H9 (cell line): ENCODE data around the gene KIF1A. TPM values are rescaled to one million over a fixed set of nuclear protein-coding genes. Genes with fewer than 3 reads are reported as not detected.

Source experiments
- DNase-seq: peaks from one replicate; pipeline ENCODE4 v3.0.0-alpha.2; 2017
- H2AFZ ChIP-seq: one replicate; pipeline ENCODE4 v1.6.1; 2013; ENCODE audit warnings: mild to moderate bottlenecking, low read length, control low read depth, moderate library complexity
- H2AK5ac ChIP-seq: 2 replicates; pipeline ENCODE4 v1.6.1; 2013; ENCODE audit warnings: low read length, control low read depth, mixed read lengths; ENCODE audit not compliant: insufficient read length
- H2BK120ac ChIP-seq: one replicate; pipeline ENCODE4 v1.6.1; 2013; ENCODE audit warnings: low read depth, mild to moderate bottlenecking, low read length, control low read depth, inconsistent platforms; ENCODE audit not compliant: poor library complexity, severe bottlenecking
- H2BK12ac ChIP-seq: 2 replicates; pipeline ENCODE4 v1.6.1; 2013; ENCODE audit warnings: low read length, control low read depth, mixed read lengths, low read depth; ENCODE audit not compliant: insufficient read length
- H2BK15ac ChIP-seq: 2 replicates; pipeline ENCODE4 v1.6.1; 2013; ENCODE audit warnings: low read depth, low read length, control low read depth
- H2BK20ac ChIP-seq: one replicate; pipeline ENCODE4 v1.6.1; 2013; ENCODE audit warnings: low read depth, mild to moderate bottlenecking, low read length, control low read depth, inconsistent platforms; ENCODE audit not compliant: poor library complexity, severe bottlenecking
- H2BK5ac ChIP-seq: 2 replicates; pipeline ENCODE4 v1.6.1; 2013; ENCODE audit warnings: low read length, control low read depth, mixed read lengths; ENCODE audit not compliant: insufficient read length
- H3K14ac ChIP-seq: 2 replicates; pipeline ENCODE4 v1.6.1; 2013; ENCODE audit warnings: low read length, control low read depth; ENCODE audit not compliant: insufficient read depth
- H3K18ac ChIP-seq: 2 replicates; pipeline ENCODE4 v1.6.1; 2013; ENCODE audit warnings: low read depth, mild to moderate bottlenecking, mixed read lengths, low read length, control low read depth; ENCODE audit not compliant: insufficient read length
- H3K23ac ChIP-seq: 2 replicates; pipeline ENCODE4 v1.6.1; 2013; ENCODE audit warnings: low read length, control low read depth, mixed read lengths, low read depth; ENCODE audit not compliant: insufficient read length
- H3K23me2 ChIP-seq: 2 replicates; pipeline ENCODE4 v1.6.1; 2013; ENCODE audit warnings: low read depth, mild to moderate bottlenecking, mixed read lengths, low read length, control low read depth; ENCODE audit not compliant: insufficient read length, poor library complexity, severe bottlenecking
- H3K27ac ChIP-seq: 2 replicates; pipeline ENCODE4 v1.5.1; 2013; ENCODE audit warnings: low read length, control low read depth, mixed read lengths, low read depth; ENCODE audit not compliant: insufficient read length
- H3K27me3 ChIP-seq: 2 replicates; pipeline ENCODE4 v1.6.1; 2013; ENCODE audit warnings: low read length, control low read depth, inconsistent platforms; ENCODE audit not compliant: insufficient read depth
- H3K4ac ChIP-seq: 2 replicates; pipeline ENCODE4 v1.6.1; 2013; ENCODE audit warnings: low read depth, mild to moderate bottlenecking, control low read depth, inconsistent platforms, low read length, moderate library complexity
- H3K4me1 ChIP-seq: 2 replicates; pipeline ENCODE4 v1.6.1; 2013; ENCODE audit warnings: low read length, control low read depth, inconsistent platforms; ENCODE audit not compliant: insufficient read depth
- H3K4me2 ChIP-seq: 2 replicates; pipeline ENCODE4 v1.6.1; 2013; ENCODE audit warnings: low read length, control low read depth, mixed read lengths; ENCODE audit not compliant: insufficient read length, insufficient read depth
- H3K56ac ChIP-seq: 2 replicates; pipeline ENCODE4 v1.6.1; 2013; ENCODE audit warnings: low read depth, mild to moderate bottlenecking, mixed read lengths, low read length, control low read depth; ENCODE audit not compliant: insufficient read length
- H3K79me1 ChIP-seq: 2 replicates; pipeline ENCODE4 v1.6.1; 2013; ENCODE audit warnings: low read depth, mild to moderate bottlenecking, moderate library complexity, low read length, control low read depth, inconsistent platforms; ENCODE audit not compliant: insufficient read depth, poor library complexity, severe bottlenecking
- H3K79me2 ChIP-seq: 2 replicates; pipeline ENCODE4 v1.6.1; 2013; ENCODE audit warnings: low read length, control low read depth, inconsistent platforms; ENCODE audit not compliant: insufficient read depth
- H3K9ac ChIP-seq: 2 replicates; pipeline ENCODE4 v1.6.1; 2013; ENCODE audit warnings: low read length, control low read depth, mixed read lengths; ENCODE audit not compliant: insufficient read length; ENCODE audit errors: extremely low read depth
- H3K9me3 ChIP-seq: one replicate; pipeline ENCODE4 v1.6.1; 2013; ENCODE audit warnings: low read depth, low read length, inconsistent platforms; ENCODE audit not compliant: control insufficient read depth
- H3T11ph ChIP-seq: one replicate; pipeline ENCODE4 v1.6.1; 2013; ENCODE audit warnings: mild to moderate bottlenecking, low read length, control low read depth, inconsistent platforms
- H4K20me1 ChIP-seq: one replicate; pipeline ENCODE4 v1.6.1; 2013; ENCODE audit not compliant: control insufficient read depth, insufficient read length, insufficient read depth
- H4K5ac ChIP-seq: 2 replicates; pipeline ENCODE4 v1.6.1; 2013; ENCODE audit warnings: low read depth, mild to moderate bottlenecking, mixed read lengths, low read length, control low read depth; ENCODE audit not compliant: insufficient read length
- H4K8ac ChIP-seq: replicated peaks from 2 replicates; pipeline ENCODE4 v1.6.1; 2013; ENCODE audit warnings: low read length, control low read depth, mixed read lengths, low read depth; ENCODE audit not compliant: insufficient read length
- H4K91ac ChIP-seq: 2 replicates; pipeline ENCODE4 v1.6.1; 2013; ENCODE audit warnings: low read depth, mild to moderate bottlenecking, moderate library complexity, mixed read lengths, low read length, control low read depth; ENCODE audit not compliant: insufficient read length
- H3K27ac Mint-ChIP-seq, 3 experiments: 2 replicates in 2 of 3; 3 replicates in 1 of 3; pipeline ENCODE4 v1.8.0; 2020 to 2021; ENCODE audit warnings: mixed read lengths in 3 of 3, mild to moderate bottlenecking in 1 of 3, moderate library complexity in 1 of 3
- H3K27me3 Mint-ChIP-seq: 2 replicates; pipeline ENCODE4 v1.8.0; 2021; ENCODE audit warnings: low read depth, mild to moderate bottlenecking, moderate library complexity, mixed read lengths
- H3K36me3 Mint-ChIP-seq, 3 experiments: 2 replicates in 2 of 3; 3 replicates in 1 of 3; pipeline ENCODE4 v1.8.0; 2020 to 2021; ENCODE audit warnings: low read depth in 3 of 3, mixed read lengths in 3 of 3; ENCODE audit not compliant: insufficient read depth in 1 of 3
- H3K4me1 Mint-ChIP-seq, 2 experiments: 2 replicates each; pipeline ENCODE4 v1.8.0; 2020; ENCODE audit warnings: mixed read lengths in 2 of 2
- H3K4me3 Mint-ChIP-seq, 2 experiments: 2 replicates in 1 of 2; 3 replicates in 1 of 2; pipeline ENCODE4 v1.8.0; 2020 to 2021; ENCODE audit warnings: mild to moderate bottlenecking in 2 of 2, mixed read lengths in 2 of 2, moderate library complexity in 1 of 2
- H3K9me3 Mint-ChIP-seq, 2 experiments: 2 replicates in 1 of 2; 3 replicates in 1 of 2; pipeline ENCODE4 v1.8.0; 2020; ENCODE audit warnings: mild to moderate bottlenecking in 2 of 2, mixed read lengths in 2 of 2, moderate library complexity in 1 of 2
- CTCF ChIP-seq: fragments of 200-600 bp; sonication (generic); conservative IDR thresholded peaks from 3 replicates; pipeline ENCODE4 v1.8.0; 2021; ENCODE audit warnings: antibody characterized with exemption, mild to moderate bottlenecking
- WGBS: extraction: QIAGEN DNeasy Blood & Tissue Kit; methylation state at CpG from one replicate; pipeline ENCODE4 v1.1.7; 2013; ENCODE audit warnings: missing lambda C conversion rate, low lambda C conversion rate, mixed read lengths; ENCODE audit not compliant: insufficient read length; ENCODE audit errors: extremely low coverage; 5-methylcytosine and 5-hydroxymethylcytosine counted together
- total RNA-seq: library from RNA; stranded (reverse); gene quantifications from 2 replicates; pipeline ENCODE4 v1.2.1, GENCODE V29; 2021

KIF1A gene
- total RNA-seq, 1 experiment from 2014 or later = 204 TPM

- no peak overlapping the region for H4K5ac ChIP-seq
- H2AFZ ChIP-seq = no peak overlapping the region
- H2BK20ac ChIP-seq = no peak overlapping the region
- H3K79me2 ChIP-seq = no peaks in the 10 kb centered on the region
- no peak overlapping the region for H3K4ac ChIP-seq
- Mint-ChIP-seq H3K4me1 (no peaks in the 10 kb centered on the region), H3K27me3 (no peaks in the 10 kb centered on the region; the same call in none of the 2 replicates), H3K9me3 (no peaks in the 10 kb centered on the region), H3K4me3 (no peak overlapping the region), H3K27ac (peak overlapping the region in 2 of 3 experiments; percentile 15 to 82; a peak in 2 of 7 replicates), H3K36me3 (peaks cover 36 to 69% (median 59%) of the 10 kb centered on the region in 3 experiments; a peak in 6 of 7 replicates)
- no peak overlapping the region for H2BK15ac ChIP-seq
- no peak overlapping the region for H4K8ac ChIP-seq
- WGBS = no CpG with 5 or more reads among the region's 10 CpGs
- H3K27me3 ChIP-seq = no peaks in the 10 kb centered on the region
- no peak overlapping the region for H4K91ac ChIP-seq
- H3K23me2 ChIP-seq = no peaks in the 10 kb centered on the region
- H2BK5ac ChIP-seq = no peak overlapping the region
- no peak for TF ChIP-seq CTCF
- no peak overlapping the region for H3T11ph ChIP-seq
- no peak overlapping the region for H3K56ac ChIP-seq
- no peak overlapping the region for H2BK120ac ChIP-seq
- no peak overlapping the region for H3K9ac ChIP-seq
- no peaks in the 10 kb centered on the region for H3K9me3 ChIP-seq
- H2AK5ac ChIP-seq = no peak overlapping the region
- H3K27ac ChIP-seq = no peak overlapping the region
- no peaks in the 10 kb centered on the region for H3K4me1 ChIP-seq
- no peak overlapping the region for H3K14ac ChIP-seq
- no peak overlapping the region for H3K4me2 ChIP-seq
- H3K18ac ChIP-seq = no peak overlapping the region
- H3K23ac ChIP-seq = no peak overlapping the region
- H2BK12ac ChIP-seq = no peak overlapping the region
- no peak for DNase-seq
- no peaks in the 10 kb centered on the region for H3K79me1 ChIP-seq
- no peaks in the 10 kb centered on the region for H4K20me1 ChIP-seq
Observed at GRCh38 chr2:240752209-240752608, 67.8 kb downstream of the KIF1A start.
